Thyroid gland (tissue), 4 donors: ENCODE data around the gene APRT. TPM values are rescaled to one million over a fixed set of nuclear protein-coding genes. Genes with fewer than 3 reads are reported as not detected.
A peak's percentile ranks its signal among the peaks of the same experiment; 100 is the strongest.

ENCODE experiments used
- DNase-seq, 2 donors: peaks; one replicate each; pipeline ENCODE4 v3.0.0-alpha.2; 2019
- H3K27ac ChIP-seq, 3 donors: fragments of 200-600 bp; sonication (generic); 1 replicate in 2 of 3; 2 replicates in 1 of 3; pipeline ENCODE4 v1.5.1; 2016 to 2019; ENCODE audit warnings: mild to moderate bottlenecking in 1 of 3, moderate library complexity in 1 of 3
- H3K27me3 ChIP-seq: fragments of 200-600 bp; sonication (generic); one replicate; pipeline ENCODE4 v1.5.1; 2019
- H3K36me3 ChIP-seq, 2 donors: fragments of 200-600 bp; sonication (generic); one replicate each; pipeline ENCODE4 v1.5.1; 2016 to 2019
- H3K4me1 ChIP-seq, 2 donors: fragments of 200-600 bp; sonication (generic); one replicate each; pipeline ENCODE4 v1.5.1; 2017 to 2019
- H3K4me3 ChIP-seq, 3 donors: fragments of 200-600 bp; sonication (generic); replicated peaks in 1 of 3; 1 replicate in 2 of 3; 2 replicates in 1 of 3; pipeline ENCODE4 v1.5.1; 2016; ENCODE audit warnings: mild to moderate bottlenecking in 1 of 3
- H3K9me3 ChIP-seq: fragments of 200-600 bp; sonication (generic); one replicate; pipeline ENCODE4 v1.5.1; 2017
- CTCF ChIP-seq, 6 experiments: fragments of 200-600 bp in 3 of 6; fragments of 450-650 bp in 3 of 6; sonication (generic) in 3 of 6; IDR thresholded peaks; one replicate each; pipeline ENCODE4 v1.5.1; 2016 to 2019; ENCODE audit warnings: antibody characterized with exemption in 6 of 6, mild to moderate bottlenecking in 2 of 6, inconsistent platforms in 1 of 6, moderate library complexity in 1 of 6
- POLR2A ChIP-seq, 2 donors: fragments of 450-650 bp; IDR thresholded peaks; one replicate each; pipeline ENCODE4 v1.6.1; 2017; ENCODE audit warnings: antibody characterized with exemption in 2 of 2, mild to moderate bottlenecking in 2 of 2, moderate library complexity in 1 of 2
- WGBS, 2 donors: methylation state at CpG; one replicate each; pipeline ENCODE4 v1.1.5; 2017; 5-methylcytosine and 5-hydroxymethylcytosine counted together
- intact Hi-C: fragments of 100-400 bp; cut with DNase I; formaldehyde crosslinking; loops from one replicate; pipeline ENCODE4 v1.15.1; 2023
- total RNA-seq, 4 donors: library from RNA; depleted of rRNA; stranded (reverse); fragments of >200 nt; gene quantifications; one replicate each; pipeline ENCODE4 v1.2.3, GENCODE V29; 2016

The APRT gene
- total RNA-seq, 4 donors from 2014 or later, result 88.9 to 182 (median 118) TPM

- DNase-seq, result no peak
- peaks cover 14 to 18% of the 10 kb centered on the region in 2 donors for H3K4me1 ChIP-seq
- H3K36me3 ChIP-seq, result peaks cover 0 to 4% of the 10 kb centered on the region in 2 donors
- H3K4me3 ChIP-seq, result peak overlapping the region in 1 of 3 donors; percentile 45
- H3K27ac ChIP-seq, result no peak overlapping the region
- no peaks in the 10 kb centered on the region for H3K9me3 ChIP-seq
- intact Hi-C loops, result no loop called here
- 5% methylated on average over 6 of the region's 16 CpGs; no CpG with 5 or more reads in 1 of the 2 donors for WGBS, 2 donors
- no peaks in the 10 kb centered on the region for H3K27me3 ChIP-seq
- TF ChIP-seq POLR2A (IDR thresholded peaks at IDR 0.05) (no peak), CTCF (IDR thresholded peaks at IDR 0.05) (no peak)
Measured at GRCh38 chr16:88804173-88804551, 7.6 kb downstream of the APRT start.

- DNase-seq, result peak; percentile 79 to 81
- TF ChIP-seq POLR2A (IDR thresholded peaks at IDR 0.05), result peak; percentile 42 to 80
- TF ChIP-seq CTCF (IDR thresholded peaks at IDR 0.05), result no peak
- Histone ChIP-seq H3K36me3 (no peaks in the 10 kb centered on the region), H3K4me3 (peak within 1 kb of the TSS in 2 of 3 donors; percentile 45 to 47), H3K27me3 (no peaks in the 10 kb centered on the region), H3K4me1 (peaks cover 14 to 18% of the 10 kb centered on the region in 2 donors), H3K27ac (peak within 1 kb of the TSS; percentile 32 to 52 (median 32)), H3K9me3 (no peaks in the 10 kb centered on the region)
- intact Hi-C loops, result no loop called here
- WGBS, 2 donors, result 1 to 2% methylated on average over 24 to 54 of the region's 98 CpGs
Measured at GRCh38 chr16:88803264-88803987, 8.3 kb downstream of the APRT start, which contains the start of gene CDT1. Gene CDT1, plus strand, starts transcription at chr16:88803789. Its CDS starts 43 bp downstream, at chr16:88803832.

GRCh38 chr16:88800277-88800592 is 11.5 kb downstream of the APRT start:
- no peaks in the 10 kb centered on the region for H3K36me3 ChIP-seq
- intact Hi-C loops, result no loop called here

DNA sequence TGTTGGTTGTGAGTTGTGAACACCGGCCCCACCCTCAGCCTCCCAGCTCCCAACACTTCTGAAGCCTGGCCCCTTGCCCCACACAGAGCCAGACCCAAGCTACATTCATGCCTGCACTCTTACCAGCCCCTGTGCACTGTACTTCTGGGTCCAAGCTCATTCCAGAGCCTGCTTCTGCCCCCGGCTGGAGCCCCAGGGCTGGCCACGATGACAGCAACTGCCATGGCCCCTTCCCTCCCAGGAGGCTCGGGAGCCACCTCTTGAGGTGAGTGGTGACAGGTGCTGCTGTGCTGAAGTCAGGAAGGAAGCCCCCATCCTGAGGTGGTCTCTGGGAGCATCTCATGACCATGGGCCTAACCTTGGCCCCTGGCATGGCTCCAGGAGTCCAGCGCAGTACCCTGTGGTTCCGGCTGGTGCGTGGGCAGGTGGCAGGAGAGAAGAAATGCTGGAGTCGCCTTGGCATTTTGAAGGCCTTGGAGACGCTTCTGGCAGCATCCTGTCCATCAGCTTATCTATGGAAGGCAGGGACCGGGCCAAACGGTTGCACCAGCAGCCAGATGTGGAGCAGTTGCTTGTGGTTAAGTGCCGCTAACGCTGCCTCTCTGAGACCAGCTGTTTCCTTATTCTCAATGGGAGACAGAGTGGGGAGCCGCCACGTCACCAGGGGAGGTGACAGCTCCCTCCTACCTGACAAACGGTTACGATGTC is 12.0 kb downstream of the APRT start:
- Histone ChIP-seq H3K36me3 (no peaks in the 10 kb centered on the region), H3K27ac (no peak overlapping the region), H3K9me3 (no peaks in the 10 kb centered on the region), H3K4me1 (peaks cover 14 to 16% of the 10 kb centered on the region in 2 donors), H3K4me3 (no peak overlapping the region), H3K27me3 (no peaks in the 10 kb centered on the region)
- intact Hi-C loops, result no loop called here
- 74 to 87% methylated on average over 14 to 17 of the region's 17 CpGs for WGBS, 2 donors
- no peak for DNase-seq
- TF ChIP-seq POLR2A (IDR thresholded peaks at IDR 0.05) (no peak), CTCF (IDR thresholded peaks at IDR 0.05) (no peak)

More at GRCh38 chr16:88800277-88800592, 11.5 kb downstream of the APRT start:
- H3K27ac ChIP-seq, result no peak overlapping the region
- no peak for TF ChIP-seq CTCF (IDR thresholded peaks at IDR 0.05)
- TF ChIP-seq POLR2A (IDR thresholded peaks at IDR 0.05), result no peak
- no peak overlapping the region for H3K4me3 ChIP-seq
- H3K27me3 ChIP-seq, result no peaks in the 10 kb centered on the region
- H3K4me1 ChIP-seq, result peaks cover 14 to 18% of the 10 kb centered on the region in 2 donors
- DNase-seq, result no peak
- H3K9me3 ChIP-seq, result no peaks in the 10 kb centered on the region
- WGBS, 2 donors, result 87 to 96% methylated on average over 6 of the region's 6 CpGs
